Stomach (tissue), 4 donors: ENCODE data around the gene FAM168A.

ENCODE experiments used
- EP300 ChIP-seq: sonication (generic); formaldehyde crosslinking; IDR thresholded peaks from one replicate; pipeline ENCODE4 v1.6.1; 2017; ENCODE audit warnings: antibody characterized with exemption
- POLR2A ChIP-seq, 4 donors: fragments of 450-650 bp; IDR thresholded peaks; one replicate each; pipeline ENCODE4 v1.6.1; 2016; ENCODE audit warnings: antibody characterized with exemption in 4 of 4, control low read depth in 2 of 4, mild to moderate bottlenecking in 1 of 4, moderate library complexity in 1 of 4
- POLR2AphosphoS5 ChIP-seq, 3 donors: sonication (generic); formaldehyde crosslinking; IDR thresholded peaks; one replicate each; pipeline ENCODE4 v1.6.1; 2016; ENCODE audit warnings: antibody characterized with exemption in 3 of 3
- TF ChIP-seq, protein P1 (sequence below), 7 experiments: fragments of 450-650 bp in 4 of 7; fragments of 200-600 bp in 3 of 7; sonication (generic) in 3 of 7; IDR thresholded peaks; one replicate each; pipeline ENCODE4 v1.5.1; 2016 to 2019; ENCODE audit warnings: antibody characterized with exemption in 7 of 7, control low read depth in 2 of 7, mild to moderate bottlenecking in 1 of 7

DNA sequence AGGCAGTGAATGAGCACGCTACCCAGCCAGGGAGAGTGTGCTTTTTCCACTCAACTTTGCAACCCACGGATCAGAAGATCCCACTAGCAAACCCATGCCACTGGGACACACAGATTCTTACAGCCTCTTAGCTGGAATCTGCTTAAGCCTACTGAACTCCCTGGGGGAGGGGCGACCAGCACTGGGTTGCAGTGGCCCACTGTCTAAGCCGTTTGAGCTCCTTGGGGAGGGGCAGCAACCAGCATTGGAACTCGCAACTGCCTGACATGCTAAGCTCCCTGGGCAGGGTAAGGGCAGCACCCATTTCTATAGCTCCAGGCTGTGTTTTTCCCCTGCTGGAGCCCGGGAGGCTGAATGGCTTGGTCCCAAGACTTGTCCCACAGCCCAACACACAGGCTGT lies 99.6 kb downstream of the FAM168A start:
- TF ChIP-seq, protein P1, sequence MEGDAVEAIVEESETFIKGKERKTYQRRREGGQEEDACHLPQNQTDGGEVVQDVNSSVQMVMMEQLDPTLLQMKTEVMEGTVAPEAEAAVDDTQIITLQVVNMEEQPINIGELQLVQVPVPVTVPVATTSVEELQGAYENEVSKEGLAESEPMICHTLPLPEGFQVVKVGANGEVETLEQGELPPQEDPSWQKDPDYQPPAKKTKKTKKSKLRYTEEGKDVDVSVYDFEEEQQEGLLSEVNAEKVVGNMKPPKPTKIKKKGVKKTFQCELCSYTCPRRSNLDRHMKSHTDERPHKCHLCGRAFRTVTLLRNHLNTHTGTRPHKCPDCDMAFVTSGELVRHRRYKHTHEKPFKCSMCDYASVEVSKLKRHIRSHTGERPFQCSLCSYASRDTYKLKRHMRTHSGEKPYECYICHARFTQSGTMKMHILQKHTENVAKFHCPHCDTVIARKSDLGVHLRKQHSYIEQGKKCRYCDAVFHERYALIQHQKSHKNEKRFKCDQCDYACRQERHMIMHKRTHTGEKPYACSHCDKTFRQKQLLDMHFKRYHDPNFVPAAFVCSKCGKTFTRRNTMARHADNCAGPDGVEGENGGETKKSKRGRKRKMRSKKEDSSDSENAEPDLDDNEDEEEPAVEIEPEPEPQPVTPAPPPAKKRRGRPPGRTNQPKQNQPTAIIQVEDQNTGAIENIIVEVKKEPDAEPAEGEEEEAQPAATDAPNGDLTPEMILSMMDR (IDR thresholded peaks at IDR 0.05) = no peak
- no peak for TF ChIP-seq POLR2A (IDR thresholded peaks at IDR 0.05)
- no peak for TF ChIP-seq EP300
- TF ChIP-seq POLR2AphosphoS5 (IDR thresholded peaks at IDR 0.05) = no peak
